SK-N-SH (cell line): ENCODE measurements around the gene FPR2. TPM values are rescaled to one million over a fixed set of nuclear protein-coding genes. Genes with fewer than 3 reads are reported as not detected.
"Not testable (repeated sequence)": the region's sequence is repeated elsewhere in the genome, so short reads cannot be mapped to it uniquely, and the experiment has no call there.

Source experiments
- CTCF ChIA-PET: fragments of 300-600, 350-600 bp; formaldehyde crosslinking; extraction: SDS; loops from one replicate; lab custom pipeline; 2021; lab: Yijun Ruan, JAX
- POLR2A ChIA-PET: fragments of 350-600 bp; sonication (Branson Sonifier 250); formaldehyde crosslinking; extraction: SDS; loops from one replicate; lab custom pipeline; 2020; ENCODE audit warnings: antibody characterized with exemption, inconsistent platforms; lab: Yijun Ruan, JAX
- DNase-seq: peaks from one replicate; pipeline ENCODE4 v3.0.0; 2012
- H2AFZ ChIP-seq: fragments of 200-600 bp; sonication (generic); 2 replicates; pipeline ENCODE4 v1.8.1; 2016; ENCODE audit warnings: antibody characterized with exemption, mild to moderate bottlenecking, low read depth
- H3F3A ChIP-seq: fragments of 200-600 bp; sonication (generic); replicated peaks from 2 replicates; pipeline ENCODE3; 2016; ENCODE audit warnings: antibody characterized with exemption, mild to moderate bottlenecking; ENCODE audit not compliant: insufficient read depth
- H3K27ac ChIP-seq, 2 experiments: fragments of 200-500 bp in 1 of 2; fragments of 200-600 bp in 1 of 2; sonication (Bioruptor generic) in 1 of 2; sonication (generic), shearing (Covaris generic) in 1 of 2; 2 replicates each; pipeline versions ENCODE4 v1.5.1 to v1.6.1; 2014 to 2016; ENCODE audit warnings: low read depth in 2 of 2, inconsistent platforms in 1 of 2, low read length in 1 of 2, mild to moderate bottlenecking in 1 of 2, mixed read lengths in 1 of 2
- H3K27me3 ChIP-seq: fragments of 200-600 bp; sonication (generic), shearing (Covaris generic); 2 replicates; pipeline ENCODE4 v1.6.1; 2016; ENCODE audit warnings: mixed run types; ENCODE audit not compliant: insufficient read depth
- H3K36me3 ChIP-seq, 2 experiments: fragments of 200-500 bp in 1 of 2; fragments of 200-600 bp in 1 of 2; sonication (Bioruptor generic) in 1 of 2; sonication (generic) in 1 of 2; replicated peaks in 1 of 2; 2 replicates each; pipeline versions ENCODE3 to v1.5.1; 2014 to 2016; ENCODE audit warnings: low read length in 1 of 2, mild to moderate bottlenecking in 1 of 2; ENCODE audit not compliant: insufficient read depth in 2 of 2, control insufficient read depth in 1 of 2
- H3K4me1 ChIP-seq, 2 experiments: fragments of 200-500 bp in 1 of 2; fragments of 200-600 bp in 1 of 2; sonication (Bioruptor generic) in 1 of 2; sonication (generic), shearing (Covaris generic) in 1 of 2; 2 replicates each; pipeline versions ENCODE4 v1.5.1 to v1.6.1; 2014 to 2016; ENCODE audit warnings: low read depth in 1 of 2, low read length in 1 of 2, mixed run types in 1 of 2; ENCODE audit not compliant: insufficient read depth in 2 of 2, control insufficient read depth in 1 of 2
- H3K4me2 ChIP-seq: fragments of 200-600 bp; sonication (generic), shearing (Covaris generic); 2 replicates; pipeline ENCODE4 v1.6.1; 2017; ENCODE audit warnings: mixed run types
- H3K4me3 ChIP-seq, 2 experiments: fragments of 200-500 bp in 1 of 2; fragments of 200-600 bp in 1 of 2; sonication (Bioruptor generic) in 1 of 2; sonication (generic), shearing (Covaris generic) in 1 of 2; 2 replicates each; pipeline versions ENCODE4 v1.5.1 to v1.8.1; 2014 to 2016; ENCODE audit warnings: low read depth in 2 of 2, inconsistent platforms in 1 of 2, low read length in 1 of 2, mild to moderate bottlenecking in 1 of 2, mixed read lengths in 1 of 2, moderate library complexity in 1 of 2
- H3K79me2 ChIP-seq: fragments of 200-600 bp; sonication (generic); 2 replicates; pipeline ENCODE4 v1.8.1; 2017; ENCODE audit warnings: mild to moderate bottlenecking; ENCODE audit not compliant: insufficient read depth
- H3K9ac ChIP-seq: fragments of 200-600 bp; sonication (generic); 2 replicates; pipeline ENCODE4 v1.6.1; 2017; ENCODE audit warnings: mixed run types
- H3K9me2 ChIP-seq: fragments of 200-600 bp; sonication (generic); 2 replicates; pipeline ENCODE4 v1.6.1; 2017; ENCODE audit warnings: mixed run types
- H3K9me3 ChIP-seq: fragments of 200-600 bp; sonication (generic); 2 replicates; pipeline ENCODE4 v1.6.1; 2017; ENCODE audit warnings: mixed run types, mild to moderate bottlenecking, moderate library complexity
- H4K20me1 ChIP-seq: fragments of 200-600 bp; sonication (generic); 2 replicates; pipeline ENCODE4 v1.6.1; 2017; ENCODE audit warnings: mild to moderate bottlenecking, mixed run types; ENCODE audit not compliant: insufficient read depth
- CHD2 ChIP-seq: fragments of 150-350 bp; IDR thresholded peaks from 2 replicates; pipeline ENCODE4 v1.6.1; 2018; ENCODE audit warnings: low read length; ENCODE audit not compliant: partially characterized antibody
- CTCF ChIP-seq: fragments of 200-600 bp; sonication (generic); IDR thresholded peaks from 2 replicates; pipeline ENCODE4 v1.6.1; 2017; ENCODE audit warnings: antibody characterized with exemption, mild to moderate bottlenecking, moderate library complexity
- EP300 ChIP-seq, 2 experiments: IDR thresholded peaks; 2 replicates each; pipeline versions ENCODE4 v1.4.0 to v1.6.1; 2012; ENCODE audit warnings: borderline replicate concordance in 1 of 2, low read depth in 1 of 2, low read length in 1 of 2
- FOXJ3 ChIP-seq: sonication (generic); formaldehyde crosslinking; IDR thresholded peaks from 2 replicates; pipeline ENCODE4 v1.5.1; 2020; ENCODE audit warnings: mild to moderate bottlenecking, missing genetic modification reagents
- GATA2 ChIP-seq: sonication (generic); formaldehyde crosslinking; IDR thresholded peaks from 2 replicates; pipeline ENCODE4 v1.5.0; 2020; ENCODE audit warnings: mild to moderate bottlenecking, missing genetic modification reagents
- IRF3 ChIP-seq: fragments of 150-350 bp; IDR thresholded peaks from 2 replicates; pipeline ENCODE4 v1.6.1; 2016; ENCODE audit warnings: mild to moderate bottlenecking, low read depth, low read length
- MAX ChIP-seq: IDR thresholded peaks from 2 replicates; pipeline ENCODE4 v1.4.0; 2012; ENCODE audit warnings: low read depth
- POLR2AphosphoS5 ChIP-seq: IDR thresholded peaks from 2 replicates; pipeline ENCODE4 v1.6.1; 2012; ENCODE audit warnings: low read depth, low read length
- RAD21 ChIP-seq: IDR thresholded peaks from 2 replicates; pipeline ENCODE4 v1.6.1; 2012; ENCODE audit warnings: mild to moderate bottlenecking, low read length
- RCOR1 ChIP-seq: fragments of 150-350 bp; IDR thresholded peaks from 2 replicates; pipeline ENCODE4 v1.6.1; 2017; ENCODE audit warnings: antibody characterized with exemption, low read length
- RFX5 ChIP-seq: IDR thresholded peaks from 2 replicates; pipeline ENCODE4 v1.6.1; 2012; ENCODE audit warnings: mild to moderate bottlenecking, improper control_type of control experiment, low read length
- SMC3 ChIP-seq: IDR thresholded peaks from 2 replicates; pipeline ENCODE4 v1.6.1; 2012; ENCODE audit warnings: low read depth, low read length, improper control_type of control experiment
- TEAD4 ChIP-seq: IDR thresholded peaks from 2 replicates; pipeline ENCODE4 v1.4.0; 2012; ENCODE audit warnings: mild to moderate bottlenecking, borderline replicate concordance; ENCODE audit not compliant: insufficient read depth
- USF2 ChIP-seq: fragments of 150-350 bp; IDR thresholded peaks from 2 replicates; pipeline ENCODE4 v1.6.1; 2017; ENCODE audit warnings: antibody characterized with exemption, low read length, low read depth, borderline replicate concordance
- YY1 ChIP-seq: IDR thresholded peaks from 2 replicates; pipeline ENCODE4 v1.4.0; 2012; ENCODE audit warnings: low read depth, mild to moderate bottlenecking
- ZBTB33 ChIP-seq: IDR thresholded peaks from 2 replicates; pipeline ENCODE4 v1.4.0; 2012; ENCODE audit warnings: low read depth, borderline replicate concordance
- WGBS: methylation state at CpG from one replicate; pipeline ENCODE4 v1.1.6; 2017; ENCODE audit warnings: low lambda C conversion rate; 5-methylcytosine and 5-hydroxymethylcytosine counted together
- polyA plus RNA-seq, 3 experiments: library from polyadenylated mRNA; depleted of rRNA; stranded (reverse); fragments of >200 nt; gene quantifications; 2 replicates each; pipeline ENCODE4 v1.2.3, GENCODE V29; 2012

FPR2 gene
- polyA plus RNA-seq, 1 of the 3 experiments (the other 2 are of a cell fraction), result not detected

- H3K4me2 ChIP-seq, result no peak overlapping the region
- peak overlapping the region; percentile 20; the same call in 1 of the 2 replicates for H3K9ac ChIP-seq
- H3K36me3 ChIP-seq, result no peaks in the 10 kb centered on the region
- DNase-seq, result no peak
- H3F3A ChIP-seq, result peaks cover 63% of the 10 kb centered on the region
- CTCF ChIA-PET, result no interaction called here
- H3K9me2 ChIP-seq, result no peaks in the 10 kb centered on the region
- no peak for TF ChIP-seq RCOR1
- no peak for TF ChIP-seq POLR2AphosphoS5
- TF ChIP-seq RAD21, result no peak
- TF ChIP-seq RFX5, result no peak
- H2AFZ ChIP-seq, result no peak overlapping the region
- peak overlapping the region in 1 of 2 experiments; percentile 57; a peak in 2 of 4 replicates for H3K27ac ChIP-seq
- H3K27me3 ChIP-seq, result no peaks in the 10 kb centered on the region
- WGBS, result 17% methylated on average over 4 of the region's 4 CpGs
- no peaks in the 10 kb centered on the region; the same call in 1 of the 2 replicates for H3K79me2 ChIP-seq
- POLR2A ChIA-PET, result no interaction called here
- no peak overlapping the region for H3K4me3 ChIP-seq
- no peaks in the 10 kb centered on the region for H3K9me3 ChIP-seq
- H3K4me1 ChIP-seq, result peaks cover 10 to 53% of the 10 kb centered on the region in 2 experiments; a peak in 3 of 4 replicates
- H4K20me1 ChIP-seq, result no peaks in the 10 kb centered on the region
Measured at GRCh38 chr19:51803519-51803918, 42.5 kb downstream of the FPR2 start.

GRCh38 chr19:51803967-51804366 lies 43.0 kb downstream of the FPR2 start:
- Histone ChIP-seq H3K4me2 (no peak overlapping the region), H3K4me3 (no peak overlapping the region), H3K27ac (peak overlapping the region in 1 of 2 experiments; percentile 57; a peak in 2 of 4 replicates), H3K9ac (peak overlapping the region; percentile 20; the same call in 1 of the 2 replicates), H3K4me1 (peaks cover 10 to 48% of the 10 kb centered on the region in 2 experiments; a peak in 3 of 4 replicates), H3K9me2 (no peaks in the 10 kb centered on the region), H3F3A (peaks cover 58% of the 10 kb centered on the region), H3K36me3 (no peaks in the 10 kb centered on the region), H3K79me2 (no peaks in the 10 kb centered on the region; the same call in 1 of the 2 replicates), H4K20me1 (no peaks in the 10 kb centered on the region), H3K27me3 (no peaks in the 10 kb centered on the region), H2AFZ (no peak overlapping the region), H3K9me3 (no peaks in the 10 kb centered on the region)
- DNase-seq, result no peak
- no peak for TF ChIP-seq FOXJ3 (CRISPR knock-in tag)
- no peak for TF ChIP-seq IRF3
- TF ChIP-seq GATA2 (CRISPR knock-in tag), result no peak
- no peak for TF ChIP-seq CTCF
- no peak for TF ChIP-seq YY1
- TF ChIP-seq MAX, result no peak
- TF ChIP-seq USF2, result no peak
- no peak for TF ChIP-seq TEAD4
- no peak for TF ChIP-seq EP300 (IDR thresholded peaks at IDR 0.05; ENCODE audit: borderline replicate concordance in 1 of 2, low read depth in 1 of 2, low read length in 1 of 2)
- TF ChIP-seq CHD2, result no peak
- TF ChIP-seq RCOR1, result no peak
- no peak for TF ChIP-seq SMC3
- TF ChIP-seq ZBTB33, result no peak
- 5% methylated on average over 5 of the region's 5 CpGs for WGBS
- CTCF ChIA-PET, result no interaction called here
- POLR2A ChIA-PET, result no interaction called here

- POLR2A ChIA-PET, H3K9me2 ChIP-seq, H4K20me1 ChIP-seq, DNase-seq, H3K79me2 ChIP-seq, H3K36me3 ChIP-seq, H3K9me3 ChIP-seq, H3K27me3 ChIP-seq, H3K4me3 ChIP-seq, CTCF ChIA-PET: not testable (repeated sequence)
- Histone ChIP-seq H3K4me1 (peaks cover 3 to 48% of the 10 kb centered on the region in 2 experiments; a peak in 3 of 4 replicates), H2AFZ (peak overlapping the region; percentile 20; the same call in 1 of the 2 replicates), H3K27ac (peak overlapping the region in 1 of 2 experiments; percentile 57; a peak in 2 of 4 replicates), H3F3A (peaks cover 52% of the 10 kb centered on the region), H3K9ac (peak overlapping the region; percentile 35; the same call in 1 of the 2 replicates), H3K4me2 (peak overlapping the region; percentile 4)
- 16% methylated on average over 9 of the region's 9 CpGs for WGBS
Measured at GRCh38 chr19:51804789-51805188, 43.8 kb downstream of the FPR2 start.
